Measurements from ENCODE around the gene SYT2.

GRCh38 chr1:202679406-202680177, 30.7 kb downstream of the SYT2 start:
- TF ChIP-seq CTCF (conservative IDR thresholded peaks at IDR 0.05 in 1 of 2, IDR thresholded peaks at IDR 0.05 in 1 of 2; ENCODE audit: low read depth in 1 of 2, low read length in 2 of 2) (no peak), EZH2 (IDR thresholded peaks at IDR 0.05; ENCODE audit: low read length, missing control alignments) (no peak)
